Suppressor macrophage treated with lipopolysaccharide for 4 hours (primary cell): Measurements from ENCODE around the gene COL6A1.

Experiments
- DNase-seq: peaks from one replicate; pipeline ENCODE4 v3.0.0-alpha.2; 2020

Gene COL6A1

GRCh38 chr21:45982758-45983648 lies 1.4 kb downstream of the COL6A1 start:
- no peak for DNase-seq

GRCh38 chr21:45983649-45983965 lies 2.0 kb downstream of the COL6A1 start:
- DNase-seq: no peak

- DNase-seq: no peak
Measured at GRCh38 chr21:45983981-45984551, 2.5 kb downstream of the COL6A1 start.

GRCh38 chr21:45984584-45985095 lies 3.1 kb downstream of the COL6A1 start:
- no peak for DNase-seq

GRCh38 chr21:45985471-45986315 lies 4.1 kb downstream of the COL6A1 start:
- DNase-seq: no peak

- no peak for DNase-seq
Measured at GRCh38 chr21:45986316-45987051, 4.9 kb downstream of the COL6A1 start.

- no peak for DNase-seq
Measured at GRCh38 chr21:45987121-45987711, 5.6 kb downstream of the COL6A1 start.

GRCh38 chr21:45988366-45989347 lies 7.1 kb downstream of the COL6A1 start:
- no peak for DNase-seq

GRCh38 chr21:45989355-45990048 lies 7.9 kb downstream of the COL6A1 start:
- DNase-seq: no peak

- no peak for DNase-seq
Measured at GRCh38 chr21:45990049-45990711, 8.6 kb downstream of the COL6A1 start.

GRCh38 chr21:45990741-45991605 lies 9.4 kb downstream of the COL6A1 start:
- no peak for DNase-seq

- no peak for DNase-seq
Measured at GRCh38 chr21:45991606-45992300, 10.2 kb downstream of the COL6A1 start.

- no peak for DNase-seq
Measured at GRCh38 chr21:45992301-45993209, 11.0 kb downstream of the COL6A1 start.

- no peak for DNase-seq
Measured at GRCh38 chr21:45993210-45994085, 11.9 kb downstream of the COL6A1 start.

- no peak for DNase-seq
Measured at GRCh38 chr21:45994086-45994661, 12.6 kb downstream of the COL6A1 start.
